DOHH2 (cell line): ENCODE data around the gene DHH.

ENCODE experiments used
- EZH2phosphoT487 ChIP-seq: fragments of 200-600 bp; sonication (generic); IDR thresholded peaks from 2 replicates; pipeline ENCODE4 v1.6.1; 2017; ENCODE audit warnings: borderline replicate concordance, mild to moderate bottlenecking, antibody characterized with exemption, low read length, moderate library complexity, mixed read lengths
- TF ChIP-seq, protein P1 (sequence below): fragments of 200-600 bp; sonication (generic); IDR thresholded peaks from one replicate; pipeline ENCODE4 v1.5.1; 2014; ENCODE audit warnings: antibody characterized with exemption, mild to moderate bottlenecking, low read depth, low read length; ENCODE audit not compliant: poor library complexity, severe bottlenecking

DNA sequence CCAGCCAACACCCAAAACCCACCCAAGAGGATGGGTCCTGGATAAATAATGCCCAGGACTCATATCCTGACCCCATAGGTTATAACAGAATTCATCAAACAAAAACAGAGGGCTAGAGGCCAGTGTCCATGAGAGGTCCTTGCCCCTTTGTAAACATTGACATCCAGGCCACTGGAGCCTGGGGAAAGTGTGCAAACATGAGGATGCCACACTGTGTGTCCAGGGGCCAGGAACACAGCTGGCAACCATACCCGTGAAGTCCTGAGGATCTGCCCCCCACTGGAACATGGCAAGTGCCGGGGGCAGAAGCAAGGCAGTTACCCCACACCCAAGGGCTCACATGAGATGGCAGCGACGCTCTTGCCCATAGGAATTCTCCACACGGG is 29.8 kb downstream of the DHH start:
- TF ChIP-seq, protein P1, sequence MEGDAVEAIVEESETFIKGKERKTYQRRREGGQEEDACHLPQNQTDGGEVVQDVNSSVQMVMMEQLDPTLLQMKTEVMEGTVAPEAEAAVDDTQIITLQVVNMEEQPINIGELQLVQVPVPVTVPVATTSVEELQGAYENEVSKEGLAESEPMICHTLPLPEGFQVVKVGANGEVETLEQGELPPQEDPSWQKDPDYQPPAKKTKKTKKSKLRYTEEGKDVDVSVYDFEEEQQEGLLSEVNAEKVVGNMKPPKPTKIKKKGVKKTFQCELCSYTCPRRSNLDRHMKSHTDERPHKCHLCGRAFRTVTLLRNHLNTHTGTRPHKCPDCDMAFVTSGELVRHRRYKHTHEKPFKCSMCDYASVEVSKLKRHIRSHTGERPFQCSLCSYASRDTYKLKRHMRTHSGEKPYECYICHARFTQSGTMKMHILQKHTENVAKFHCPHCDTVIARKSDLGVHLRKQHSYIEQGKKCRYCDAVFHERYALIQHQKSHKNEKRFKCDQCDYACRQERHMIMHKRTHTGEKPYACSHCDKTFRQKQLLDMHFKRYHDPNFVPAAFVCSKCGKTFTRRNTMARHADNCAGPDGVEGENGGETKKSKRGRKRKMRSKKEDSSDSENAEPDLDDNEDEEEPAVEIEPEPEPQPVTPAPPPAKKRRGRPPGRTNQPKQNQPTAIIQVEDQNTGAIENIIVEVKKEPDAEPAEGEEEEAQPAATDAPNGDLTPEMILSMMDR: no peak
- no peak for TF ChIP-seq EZH2phosphoT487
